Dermis microvascular lymphatic vessel endothelial cell (primary cell): Measurements from ENCODE around the gene RYR2. TPM values are rescaled to one million over a fixed set of nuclear protein-coding genes. Genes with fewer than 3 reads are reported as not detected.
"Not testable (repeated sequence)": the region's sequence is repeated elsewhere in the genome, so short reads cannot be mapped to it uniquely, and the experiment has no call there.

Experiments used
- DNase-seq, 2 donors: peaks; one replicate each; pipeline versions ENCODE4 v3.0.0 to v3.0.0-alpha.2; 2010; ENCODE audit warnings: low read depth in 2 of 2
- total RNA-seq: library from RNA; depleted of rRNA; stranded (reverse); fragments of >200 nt; gene quantifications from 2 replicates; pipeline ENCODE4 v1.2.1, GENCODE V29; 2014

The RYR2 gene
- total RNA-seq, 1 donor from 2014 or later, result 0.26 TPM

GRCh38 chr1:237249120-237249519, 207.1 kb downstream of the RYR2 start:
- DNase-seq, result no peak

DNA sequence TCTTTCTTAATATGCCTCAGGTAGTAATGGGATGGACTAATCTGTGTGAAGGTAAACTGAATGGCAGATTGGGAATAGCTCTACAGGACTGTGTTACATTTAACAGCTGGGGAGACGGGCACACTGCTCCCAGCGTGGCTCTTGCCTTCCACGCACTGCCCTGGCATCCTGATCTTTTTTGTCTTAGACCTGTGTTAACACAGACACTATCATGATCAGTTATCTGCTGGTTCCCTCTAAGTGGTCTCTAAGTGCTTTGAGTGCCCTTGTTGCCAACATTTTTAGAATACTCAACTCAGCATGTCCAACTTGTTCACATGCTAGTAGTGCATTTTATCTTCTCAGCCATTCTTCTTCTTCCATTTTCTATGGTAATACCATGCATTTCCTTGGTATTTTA, 208.1 kb downstream of the RYR2 start:
- DNase-seq, result no peak

GRCh38 chr1:237255071-237255470, 213.1 kb downstream of the RYR2 start:
- DNase-seq, result no peak

DNA sequence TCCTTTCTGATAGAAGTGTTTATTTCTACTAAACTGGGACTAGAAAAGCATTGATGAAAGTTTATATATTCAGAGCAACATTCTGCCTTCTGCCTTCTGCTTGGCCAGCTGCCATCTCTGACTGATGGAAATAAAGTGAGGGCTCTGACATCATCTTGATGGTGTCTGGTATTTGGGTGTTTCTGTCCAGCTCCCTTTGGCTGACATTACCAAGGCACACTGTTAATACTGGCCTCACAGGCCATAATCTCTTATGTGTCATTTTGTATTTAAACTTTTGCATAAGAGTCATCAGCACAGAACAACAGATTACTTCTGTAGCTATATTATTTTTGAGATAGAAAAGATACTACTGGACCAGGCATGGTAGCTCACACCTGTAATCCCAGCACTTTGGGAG, 216.9 kb downstream of the RYR2 start:
- no peak for DNase-seq

DNA sequence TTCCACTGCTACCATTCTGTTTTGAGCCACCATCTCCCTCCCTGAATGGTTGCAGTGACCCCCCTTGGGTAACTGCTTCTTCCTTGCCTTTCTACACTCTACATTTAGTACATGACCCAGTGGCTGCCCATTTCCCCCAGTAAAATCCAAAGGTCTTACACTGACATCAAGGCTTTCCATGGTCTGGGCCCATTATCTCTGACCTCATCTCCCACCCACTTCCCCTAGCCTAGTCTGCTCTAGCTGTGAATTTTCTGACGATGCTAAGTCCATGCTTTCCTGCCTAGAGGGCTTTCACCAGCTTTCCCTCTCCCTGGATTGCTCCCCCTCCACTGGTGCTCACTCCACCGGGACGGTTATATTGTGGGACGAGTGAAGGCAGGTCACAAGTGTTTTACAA, 219.2 kb downstream of the RYR2 start:
- no peak for DNase-seq

GRCh38 chr1:237267743-237268142, 225.8 kb downstream of the RYR2 start:
- no peak for DNase-seq

DNA sequence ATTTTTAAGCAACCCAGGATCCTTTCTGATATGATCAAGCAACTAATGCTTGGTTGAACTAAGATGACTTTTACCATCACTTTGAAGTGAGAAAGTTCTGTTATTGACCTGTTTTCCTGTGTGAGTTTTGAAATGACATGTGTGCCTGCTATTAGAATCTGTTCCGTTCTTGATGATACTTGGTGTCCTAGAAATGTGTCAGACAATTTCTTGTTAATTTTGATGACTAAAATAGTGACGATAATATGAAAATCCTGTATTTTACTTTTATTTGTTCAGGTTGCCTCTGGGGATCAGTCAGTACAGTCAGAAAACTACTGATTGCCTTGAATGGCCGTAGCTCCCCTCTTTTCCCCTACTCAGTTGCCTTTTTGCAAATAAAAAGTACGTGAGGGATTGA, 228.0 kb downstream of the RYR2 start:
- DNase-seq, result no peak

DNA sequence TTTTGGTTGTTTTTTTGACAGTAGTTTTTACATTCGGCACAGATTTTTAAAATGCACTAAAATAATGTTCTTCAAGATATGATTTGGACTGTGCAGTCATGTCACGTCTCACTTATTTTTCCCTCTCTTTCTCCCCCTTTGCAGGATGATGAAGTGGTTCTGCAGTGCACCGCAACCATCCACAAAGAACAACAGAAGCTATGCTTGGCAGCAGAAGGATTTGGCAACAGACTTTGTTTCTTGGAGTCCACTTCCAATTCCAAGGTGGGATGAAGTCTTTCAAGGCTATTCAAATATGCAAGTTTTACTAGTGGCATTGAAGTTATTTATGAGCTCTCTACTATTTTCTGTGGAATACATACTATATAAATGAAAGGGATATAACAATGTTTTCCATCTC, 228.4 kb downstream of the RYR2 start:
- no peak for DNase-seq

- not testable (repeated sequence) for DNase-seq
These were observed 236.0 kb downstream of the RYR2 start for GRCh38 chr1:237277994-237278393.

- no peak for DNase-seq
These were observed 237.6 kb downstream of the RYR2 start for GRCh38 chr1:237279629-237280028.

- DNase-seq, result no peak
These were observed 239.5 kb downstream of the RYR2 start for GRCh38 chr1:237281481-237281880.

- no peak for DNase-seq
These were observed 240.3 kb downstream of the RYR2 start for GRCh38 chr1:237282208-237282783.

- DNase-seq, result no peak
These were observed 246.0 kb downstream of the RYR2 start for GRCh38 chr1:237287876-237288521.

GRCh38 chr1:237293804-237294203, 251.8 kb downstream of the RYR2 start:
- no peak for DNase-seq

DNA sequence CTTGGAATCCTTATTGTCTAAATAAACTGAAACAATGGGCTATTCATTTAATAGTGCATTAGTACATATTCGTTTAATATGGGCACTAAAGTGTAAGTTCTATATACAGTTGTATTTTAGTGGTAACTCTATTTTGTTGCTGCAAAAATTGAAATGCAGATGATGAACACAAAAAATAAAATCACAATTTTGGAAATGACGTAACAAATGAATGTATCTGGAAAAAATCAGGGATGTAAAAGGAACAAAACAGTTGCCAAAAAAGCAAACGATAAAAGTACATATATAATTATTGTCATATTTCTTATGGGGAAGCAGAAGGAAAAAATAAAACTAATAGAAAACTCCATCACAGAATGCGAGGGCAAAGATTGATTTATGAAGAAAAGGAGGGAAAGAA, 254.9 kb downstream of the RYR2 start:
- DNase-seq, result no peak

DNA sequence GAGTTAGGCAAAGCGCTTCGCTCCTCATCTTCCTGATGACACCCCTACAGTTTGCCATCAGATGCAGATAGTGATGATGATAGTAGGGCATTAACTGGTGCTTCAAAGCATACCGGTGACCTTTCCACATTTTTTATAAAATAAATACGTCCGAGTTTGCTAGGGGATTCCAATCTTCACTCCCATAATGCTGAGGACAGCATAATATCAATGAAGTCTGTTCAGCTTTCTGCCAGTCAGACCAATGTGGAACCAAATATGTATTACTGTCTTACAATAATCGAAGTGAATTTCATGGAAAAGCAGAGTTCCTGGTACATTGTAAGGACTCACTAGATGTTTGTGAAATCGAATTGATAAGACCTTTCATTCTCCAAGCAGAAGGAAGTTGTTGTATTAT, 258.7 kb downstream of the RYR2 start:
- no peak for DNase-seq

DNA sequence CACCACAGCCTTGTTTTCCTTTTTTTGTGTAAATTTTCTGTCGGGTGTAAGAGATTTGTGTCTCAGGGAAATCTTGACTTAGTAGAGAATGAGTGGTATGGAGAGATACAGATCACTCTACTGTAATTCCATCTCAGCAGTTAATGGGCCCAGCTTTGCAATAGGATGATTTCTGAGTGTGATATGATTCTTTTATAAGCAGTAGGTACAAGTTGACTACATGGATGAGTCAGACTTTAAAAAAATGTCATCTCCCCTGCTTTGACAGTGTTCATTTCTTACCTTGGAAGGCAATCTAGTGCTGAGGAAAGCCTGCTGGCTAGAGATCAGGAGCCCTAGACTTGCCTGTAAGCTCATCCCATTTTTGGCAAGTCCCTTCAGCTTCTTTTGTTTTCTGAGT, 261.9 kb downstream of the RYR2 start:
- DNase-seq, result no peak

DNA sequence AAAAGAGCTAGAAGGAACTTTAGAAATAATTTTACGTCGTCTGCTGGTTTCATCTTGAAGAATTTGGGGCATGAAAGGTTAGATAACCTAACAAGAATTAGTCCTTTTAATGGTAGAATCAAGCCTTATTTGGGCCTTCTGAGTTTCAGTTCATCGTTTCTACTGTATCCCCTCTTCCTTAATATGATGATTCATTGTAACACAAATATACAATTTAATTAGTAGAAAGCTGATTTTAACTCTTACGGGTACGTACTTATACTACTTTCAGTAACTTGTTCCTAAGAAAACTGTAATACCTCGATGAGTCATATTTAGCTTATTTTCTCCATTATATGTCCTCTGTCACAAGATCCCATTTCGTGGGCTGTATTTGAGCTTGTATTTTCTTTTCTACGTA, 264.7 kb downstream of the RYR2 start:
- no peak for DNase-seq

DNA sequence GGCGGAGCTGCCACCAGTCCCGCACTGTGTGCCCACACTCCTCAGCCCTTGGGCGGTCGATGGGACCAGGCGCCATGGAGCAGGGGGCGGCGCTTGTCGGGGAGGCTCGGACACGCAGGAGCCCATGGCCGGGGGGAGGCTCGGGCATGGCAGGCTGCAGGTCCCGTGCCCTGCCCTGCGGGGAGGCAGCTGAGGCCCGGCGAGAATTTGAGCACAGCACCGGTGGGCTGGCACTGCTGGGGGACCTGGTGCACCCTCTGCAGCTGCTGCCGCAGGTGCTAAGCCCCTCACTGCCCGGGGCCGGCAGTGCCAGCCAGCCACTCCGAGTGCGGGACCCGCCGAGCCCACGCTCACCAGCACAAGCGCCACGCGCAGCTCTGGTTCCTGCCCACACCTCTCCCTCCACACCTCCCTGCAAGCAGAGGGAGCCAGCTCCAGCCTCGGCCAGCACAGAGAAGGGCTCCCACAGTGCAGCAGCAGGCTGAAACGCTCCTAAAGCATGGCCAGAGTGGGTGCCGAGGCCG, 267.7 kb downstream of the RYR2 start:
- DNase-seq, result no peak

- no peak for DNase-seq
These were observed 274.4 kb downstream of the RYR2 start for GRCh38 chr1:237316352-237316751.

DNA sequence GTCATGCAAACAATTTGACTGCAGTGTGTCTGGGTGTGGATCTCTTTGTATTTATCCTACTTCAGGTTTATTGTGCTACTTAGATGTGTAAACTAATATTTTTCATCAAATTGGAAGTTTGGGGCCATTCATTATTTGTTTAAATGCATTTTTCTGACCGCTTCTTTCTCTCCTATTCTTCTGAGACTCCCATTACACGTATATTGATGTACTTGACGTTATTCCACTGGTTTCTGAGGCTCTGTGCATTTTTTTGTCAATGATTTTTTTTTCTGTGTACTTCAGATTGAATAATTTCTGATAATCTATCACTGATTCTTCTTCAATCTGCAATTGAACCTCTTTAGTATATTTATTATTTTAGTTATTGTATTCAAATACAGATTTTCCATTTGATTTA, 276.8 kb downstream of the RYR2 start:
- no peak for DNase-seq

DNA sequence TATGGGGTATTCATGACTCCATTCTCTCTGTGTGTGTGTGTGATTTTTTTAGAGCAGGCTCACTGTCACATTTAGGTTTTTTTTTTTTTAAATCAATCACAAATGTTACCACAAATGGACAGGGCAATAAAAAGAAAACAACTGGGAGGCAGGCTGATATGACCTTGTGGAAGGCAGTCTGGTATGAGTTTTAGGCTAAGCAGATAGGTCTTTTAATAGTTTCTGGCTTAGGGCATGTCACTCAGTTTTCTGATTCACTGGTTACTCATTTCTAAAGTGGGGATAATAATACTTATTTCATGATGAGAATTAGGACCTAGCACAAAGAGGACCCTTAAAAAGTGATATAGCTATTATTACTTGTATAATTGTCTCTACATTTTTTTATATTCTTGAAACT, 278.9 kb downstream of the RYR2 start:
- no peak for DNase-seq

DNA sequence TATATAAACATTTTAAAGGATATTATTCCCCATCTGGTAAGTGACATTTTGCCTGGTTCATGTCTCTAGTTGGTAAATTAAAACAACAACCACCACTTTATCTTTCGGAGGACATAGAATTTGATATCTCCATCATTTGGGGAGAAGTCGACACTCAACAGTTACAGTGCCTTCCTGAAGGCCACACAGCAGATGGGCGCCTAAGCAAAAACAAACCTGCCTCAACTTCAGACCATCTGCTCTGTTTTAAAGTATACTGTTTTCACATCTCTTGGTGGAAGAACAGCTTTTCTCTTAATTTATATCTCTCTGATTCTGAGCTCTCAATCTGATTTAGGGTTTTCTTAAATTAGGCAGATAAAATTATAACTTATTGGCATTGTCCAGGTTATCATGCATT, 282.2 kb downstream of the RYR2 start:
- no peak for DNase-seq

- no peak for DNase-seq
These were observed 285.1 kb downstream of the RYR2 start for GRCh38 chr1:237327061-237327460.
